ENCODE data around the gene ZNF354B.

ZNF354B gene

DNA sequence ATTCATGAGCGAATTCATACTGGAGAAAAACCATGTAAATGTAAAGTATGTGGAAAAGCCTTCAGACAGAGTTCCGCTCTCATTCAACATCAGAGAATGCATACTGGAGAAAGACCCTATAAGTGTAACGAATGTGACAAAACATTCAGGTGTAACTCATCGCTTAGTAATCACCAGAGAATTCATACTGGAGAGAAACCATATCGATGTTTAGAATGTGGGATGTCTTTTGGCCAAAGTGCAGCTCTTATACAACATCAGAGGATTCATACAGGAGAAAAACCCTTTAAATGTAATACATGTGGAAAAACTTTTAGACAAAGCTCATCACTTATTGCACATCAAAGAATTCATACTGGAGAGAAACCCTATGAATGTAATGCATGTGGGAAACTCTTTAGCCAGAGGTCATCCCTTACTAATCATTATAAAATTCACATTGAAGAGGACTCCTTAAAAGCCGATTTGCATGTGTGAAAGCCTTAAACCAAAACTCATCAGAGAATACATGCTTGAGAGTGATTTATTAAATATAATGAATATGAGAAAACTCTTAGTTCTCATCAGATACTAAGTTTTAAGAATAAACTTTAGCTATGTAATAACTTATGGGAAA is 24.2 kb downstream of the ZNF354B start:
- DNase-seq = no peak

DNA sequence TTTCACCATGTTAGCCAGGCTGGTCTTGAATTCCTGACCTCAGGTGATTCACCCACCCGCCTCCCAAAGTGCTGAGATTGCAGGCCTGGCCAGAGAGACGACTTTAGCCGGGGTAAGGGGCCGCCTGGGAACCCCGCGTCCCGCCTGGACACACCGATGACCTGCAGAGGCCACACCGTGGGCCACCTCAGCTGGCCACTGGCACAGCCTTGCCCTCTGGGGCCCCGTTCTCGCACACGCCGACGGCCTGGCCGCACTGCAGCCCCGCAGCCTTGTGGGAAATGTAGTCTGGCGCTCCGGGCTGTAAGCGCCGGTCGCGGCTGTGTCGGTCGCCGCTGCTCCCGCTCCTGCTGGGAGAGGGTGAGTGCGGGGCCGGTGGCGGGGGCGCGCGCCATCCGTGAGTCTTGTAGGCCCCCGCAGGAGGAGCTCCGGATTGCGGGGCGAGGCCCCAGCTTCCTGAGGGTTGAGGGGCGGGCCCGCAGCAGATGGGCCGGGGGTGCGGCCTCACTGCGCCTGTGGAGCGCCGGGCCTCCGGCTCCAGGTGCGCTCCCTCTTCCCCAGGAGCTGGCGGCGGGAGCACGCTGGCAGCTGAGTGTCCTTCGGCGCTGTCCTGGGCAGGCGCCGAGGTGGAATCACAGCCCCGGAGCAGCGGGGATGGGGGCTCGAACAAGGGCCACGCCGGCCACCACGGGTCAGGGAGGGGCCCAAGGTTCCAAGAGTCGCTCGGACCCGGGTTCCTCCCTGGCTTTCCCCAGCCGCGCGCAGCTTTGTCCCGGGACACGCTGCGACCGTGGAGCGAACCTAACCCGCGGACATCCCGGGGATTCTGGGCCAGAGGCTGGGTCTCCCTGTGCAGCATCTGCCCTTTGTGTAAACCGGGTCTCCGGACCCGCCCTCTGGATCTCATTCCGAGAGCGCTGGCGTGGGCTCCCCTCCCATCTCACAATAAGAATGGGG is 36.1 kb downstream of the ZNF354B start, which contains the start of gene ZFP2:
TSS of gene ZFP2 (plus strand) at position 299 of the 957 bp plus-strand sequence. CDS start 35,401 bp downstream, outside the sequence.
- DNase-seq = peak; percentile 16 to 58 (median 28)

DNA sequence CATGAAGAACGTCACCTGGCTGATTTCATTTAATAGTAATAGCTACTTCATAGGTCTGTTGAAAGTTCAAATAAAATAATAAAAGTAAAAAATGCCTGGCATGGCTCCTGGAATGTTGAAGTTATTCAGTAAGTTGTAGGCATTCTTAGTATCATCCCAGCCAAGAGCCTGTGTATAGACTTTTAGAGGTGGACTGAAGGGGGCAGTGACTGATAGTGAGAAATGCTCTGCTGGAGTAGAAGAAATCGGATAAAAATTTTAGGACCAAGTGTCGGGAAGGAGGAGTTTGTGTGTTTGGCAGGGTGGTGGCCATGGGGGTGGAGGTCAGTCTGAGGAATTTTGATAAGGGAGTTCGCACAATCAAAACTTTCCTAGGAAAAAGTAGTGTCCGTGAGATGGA is 39.5 kb downstream of the ZNF354B start:
- DNase-seq = no peak

- DNase-seq = no peak
Measured at GRCh38 chr5:178902849-178903248, 43.1 kb downstream of the ZNF354B start.

DNA sequence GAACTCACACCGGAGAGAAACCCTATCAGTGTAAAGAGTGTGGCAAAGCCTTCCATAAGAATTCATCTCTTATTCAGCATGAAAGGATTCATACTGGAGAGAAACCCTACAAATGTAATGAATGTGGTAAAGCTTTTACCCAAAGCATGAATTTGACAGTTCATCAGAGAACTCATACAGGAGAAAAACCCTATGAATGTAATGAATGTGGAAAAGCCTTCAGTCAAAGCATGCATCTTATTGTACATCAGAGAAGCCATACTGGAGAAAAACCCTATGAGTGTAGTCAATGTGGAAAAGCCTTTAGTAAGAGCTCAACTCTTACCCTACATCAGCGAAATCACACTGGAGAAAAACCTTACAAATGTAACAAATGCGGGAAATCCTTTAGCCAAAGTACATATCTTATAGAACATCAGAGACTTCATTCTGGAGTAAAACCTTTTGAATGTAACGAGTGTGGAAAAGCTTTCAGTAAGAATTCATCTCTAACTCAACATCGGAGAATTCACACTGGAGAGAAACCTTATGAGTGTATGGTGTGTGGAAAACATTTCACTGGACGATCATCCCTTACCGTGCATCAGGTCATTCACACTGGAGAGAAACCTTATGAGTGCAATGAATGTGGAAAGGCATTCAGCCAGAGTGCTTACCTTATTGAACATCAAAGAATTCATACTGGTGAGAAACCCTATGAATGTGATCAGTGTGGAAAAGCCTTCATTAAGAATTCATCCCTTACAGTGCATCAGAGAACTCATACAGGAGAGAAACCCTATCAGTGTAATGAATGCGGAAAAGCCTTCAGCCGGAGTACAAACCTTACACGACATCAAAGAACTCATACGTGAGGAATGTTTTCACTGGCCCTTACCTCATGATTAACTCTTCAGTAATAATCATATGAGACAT is 72.3 kb downstream of the ZNF354B start:
- peak in 1 of 4 experiments; percentile 1 for DNase-seq
